Stomach (tissue), 4 donors: ENCODE measurements around the gene UCKL1.

Experiments
- CTCF ChIP-seq, 7 experiments: fragments of 450-650 bp in 4 of 7; fragments of 200-600 bp in 3 of 7; sonication (generic) in 3 of 7; IDR thresholded peaks; one replicate each; pipeline ENCODE4 v1.5.1; 2016 to 2019; ENCODE audit warnings: antibody characterized with exemption in 7 of 7, control low read depth in 2 of 7, mild to moderate bottlenecking in 1 of 7
- POLR2A ChIP-seq, 4 donors: fragments of 450-650 bp; IDR thresholded peaks; one replicate each; pipeline ENCODE4 v1.6.1; 2016; ENCODE audit warnings: antibody characterized with exemption in 4 of 4, control low read depth in 2 of 4, mild to moderate bottlenecking in 1 of 4, moderate library complexity in 1 of 4
- POLR2AphosphoS5 ChIP-seq, 3 donors: sonication (generic); formaldehyde crosslinking; IDR thresholded peaks; one replicate each; pipeline ENCODE4 v1.6.1; 2016; ENCODE audit warnings: antibody characterized with exemption in 3 of 3

- no peak for TF ChIP-seq CTCF (IDR thresholded peaks at IDR 0.05)
- TF ChIP-seq POLR2A (IDR thresholded peaks at IDR 0.05) = no peak
- TF ChIP-seq POLR2AphosphoS5 (IDR thresholded peaks at IDR 0.05) = peak in 1 of 3 donors; percentile 64
Measured at GRCh38 chr20:63896264-63897105, 59.7 kb downstream of the UCKL1 start.
